HG02588 (cell line): Measurements from ENCODE around the gene SEC24C.
"Not testable (repeated sequence)": the region's sequence is repeated elsewhere in the genome, so short reads cannot be mapped to it uniquely, and the experiment has no call there.

Experiments used
- ATAC-seq: cut with Tn5 transposase; IDR thresholded peaks from one replicate; pipeline ENCODE4 v1.9.1; 2021; ENCODE audit warnings: mild to moderate bottlenecking, moderate library complexity; ENCODE audit not compliant: unreplicated experiment

SEC24C gene

GRCh38 chr10:73743905-73744663, at the start of gene SEC24C:
SEC24C (plus strand) TSS chr10:73744372; CDS start chr10:73746833, 2,461 bp downstream.
- peak; percentile 86 for ATAC-seq

- not testable (repeated sequence) for ATAC-seq
Observed at GRCh38 chr10:73695302-73695701, 48.9 kb upstream of the SEC24C start.

- ATAC-seq = not testable (repeated sequence)
Observed at GRCh38 chr10:73697675-73698159, 46.5 kb upstream of the SEC24C start, which contains the start of gene AGAP5. AGAP5 (minus strand) TSS chr10:73698109; CDS start chr10:73697755, 354 bp downstream.

GRCh38 chr10:73698819-73699218, 45.4 kb upstream of the SEC24C start:
- not testable (repeated sequence) for ATAC-seq

GRCh38 chr10:73703924-73704323, 40.2 kb upstream of the SEC24C start:
- not testable (repeated sequence) for ATAC-seq

- not testable (repeated sequence) for ATAC-seq
Observed at GRCh38 chr10:73705506-73706072, 38.6 kb upstream of the SEC24C start.

GRCh38 chr10:73706488-73706887, 37.7 kb upstream of the SEC24C start:
- not testable (repeated sequence) for ATAC-seq

- not testable (repeated sequence) for ATAC-seq
Observed at GRCh38 chr10:73707628-73708027, 36.5 kb upstream of the SEC24C start.

- not testable (repeated sequence) for ATAC-seq
Observed at GRCh38 chr10:73708122-73708521, 36.0 kb upstream of the SEC24C start.

GRCh38 chr10:73711683-73712082, 32.5 kb upstream of the SEC24C start:
- ATAC-seq = not testable (repeated sequence)

- not testable (repeated sequence) for ATAC-seq
Observed at GRCh38 chr10:73713912-73714311, 30.3 kb upstream of the SEC24C start.

- not testable (repeated sequence) for ATAC-seq
Observed at GRCh38 chr10:73714483-73714882, 29.7 kb upstream of the SEC24C start.

- not testable (repeated sequence) for ATAC-seq
Observed at GRCh38 chr10:73715179-73716156, 28.7 kb upstream of the SEC24C start.

GRCh38 chr10:73716251-73716650, 27.9 kb upstream of the SEC24C start:
- ATAC-seq = no peak

GRCh38 chr10:73717556-73717955, 26.6 kb upstream of the SEC24C start:
- no peak for ATAC-seq

GRCh38 chr10:73720561-73720960, 23.6 kb upstream of the SEC24C start:
- not testable (repeated sequence) for ATAC-seq

- no peak for ATAC-seq
Observed at GRCh38 chr10:73723516-73723915, 20.7 kb upstream of the SEC24C start.

- not testable (repeated sequence) for ATAC-seq
Observed at GRCh38 chr10:73729781-73730152, 14.4 kb upstream of the SEC24C start.

- ATAC-seq = peak; percentile 80
Observed at GRCh38 chr10:73730153-73730906, 13.8 kb upstream of the SEC24C start.
